ENCODE data around the gene GABRG3. TPM values are rescaled to one million over a fixed set of nuclear protein-coding genes. Genes with fewer than 3 reads are reported as not detected.

Gene GABRG3
- total and polyA plus RNA-seq, 2 experiments from 2014 or later: 0.15 to 0.43 TPM

GRCh38 chr15:27535445-27536129 lies 564.6 kb downstream of the GABRG3 start:
- no peaks in the 10 kb centered on the region for H4K20me1 ChIP-seq (ENCODE audit: insufficient read depth, poor library complexity, severe bottlenecking)
- 96% methylated on average over 6 of the region's 6 CpGs for WGBS (ENCODE audit: low lambda C conversion rate, missing lambda C conversion rate)
- no peak overlapping the region for H3K4me3 ChIP-seq
- no peak overlapping the region for H3K27ac ChIP-seq
- H3K4me2 ChIP-seq: no peak overlapping the region
- no peak overlapping the region for H2AFZ ChIP-seq
- no peaks in the 10 kb centered on the region for H3K9me3 ChIP-seq (ENCODE audit: low read depth)
- no peaks in the 10 kb centered on the region for H3K36me3 ChIP-seq (replicated peaks; ENCODE audit: insufficient read depth, low read depth)
- H3K4me1 ChIP-seq (ENCODE audit: insufficient read depth): no peaks in the 10 kb centered on the region
- H3K79me2 ChIP-seq: no peaks in the 10 kb centered on the region
- H3K27me3 ChIP-seq: no peaks in the 10 kb centered on the region
- TF ChIP-seq EZH2 (IDR thresholded peaks at IDR 0.05; ENCODE audit: borderline replicate concordance): no peak
- TF ChIP-seq EZH2phosphoT487 (IDR thresholded peaks at IDR 0.05; ENCODE audit: low read depth, severe bottlenecking, unreplicated experiment): no peak
- no peak for TF ChIP-seq CTCF (IDR thresholded peaks at IDR 0.05; ENCODE audit: poor library complexity)
- H3K9me2 ChIP-seq (replicated peaks; ENCODE audit: insufficient read depth): no peaks in the 10 kb centered on the region
- no peak for DNase-seq (ENCODE audit: low spot score)

GRCh38 chr15:27538325-27538724 lies 567.3 kb downstream of the GABRG3 start:
- 56% methylated on average over 3 of the region's 3 CpGs for WGBS (ENCODE audit: low lambda C conversion rate, missing lambda C conversion rate)
- H3K27ac ChIP-seq: no peak overlapping the region
- TF ChIP-seq EZH2 (IDR thresholded peaks at IDR 0.05; ENCODE audit: borderline replicate concordance) (no peak), EZH2phosphoT487 (IDR thresholded peaks at IDR 0.05; ENCODE audit: low read depth, severe bottlenecking, unreplicated experiment) (no peak), CTCF (IDR thresholded peaks at IDR 0.05; ENCODE audit: poor library complexity) (no peak)
- H3K9me3 ChIP-seq (ENCODE audit: low read depth): no peaks in the 10 kb centered on the region
- no peak overlapping the region for H3K4me2 ChIP-seq
- H4K20me1 ChIP-seq (ENCODE audit: insufficient read depth, poor library complexity, severe bottlenecking): no peaks in the 10 kb centered on the region
- H3K36me3 ChIP-seq (replicated peaks; ENCODE audit: insufficient read depth, low read depth): no peaks in the 10 kb centered on the region
- no peaks in the 10 kb centered on the region for H3K9me2 ChIP-seq (replicated peaks; ENCODE audit: insufficient read depth)
- H2AFZ ChIP-seq: no peak overlapping the region
- no peaks in the 10 kb centered on the region for H3K27me3 ChIP-seq
- no peaks in the 10 kb centered on the region for H3K4me1 ChIP-seq (ENCODE audit: insufficient read depth)
- no peaks in the 10 kb centered on the region for H3K79me2 ChIP-seq
- H3K4me3 ChIP-seq: no peak overlapping the region
- no peak for DNase-seq (ENCODE audit: low spot score)

GRCh38 chr15:27541581-27541980 lies 570.6 kb downstream of the GABRG3 start:
- Histone ChIP-seq H4K20me1 (ENCODE audit: insufficient read depth, poor library complexity, severe bottlenecking) (no peaks in the 10 kb centered on the region), H3K9me3 (ENCODE audit: low read depth) (no peaks in the 10 kb centered on the region), H2AFZ (no peak overlapping the region), H3K4me1 (ENCODE audit: insufficient read depth) (no peaks in the 10 kb centered on the region), H3K27me3 (no peaks in the 10 kb centered on the region), H3K79me2 (no peaks in the 10 kb centered on the region), H3K27ac (no peak overlapping the region), H3K36me3 (replicated peaks; ENCODE audit: insufficient read depth, low read depth) (no peaks in the 10 kb centered on the region), H3K4me2 (no peak overlapping the region), H3K9me2 (replicated peaks; ENCODE audit: insufficient read depth) (no peaks in the 10 kb centered on the region), H3K4me3 (no peak overlapping the region)
- 96% methylated on average over 36 of the region's 40 CpGs for WGBS (ENCODE audit: low lambda C conversion rate, missing lambda C conversion rate)
- no peak for DNase-seq (ENCODE audit: low spot score)
- TF ChIP-seq EZH2 (IDR thresholded peaks at IDR 0.05; ENCODE audit: borderline replicate concordance): no peak
- no peak for TF ChIP-seq EZH2phosphoT487 (IDR thresholded peaks at IDR 0.05; ENCODE audit: low read depth, severe bottlenecking, unreplicated experiment)
- TF ChIP-seq CTCF (IDR thresholded peaks at IDR 0.05; ENCODE audit: poor library complexity): no peak
